Measurements from ENCODE around the gene KBTBD8. TPM values are rescaled to one million over a fixed set of nuclear protein-coding genes. Genes with fewer than 3 reads are reported as not detected.

KBTBD8 gene
- total RNA-seq, 1 donor from 2014 or later: 1.5 TPM

- no peaks in the 10 kb centered on the region for H3K9me3 Mint-ChIP-seq
- H3K4me1 Mint-ChIP-seq: peaks cover 26% of the 10 kb centered on the region
- H3K27me3 Mint-ChIP-seq (ENCODE audit: low read depth): no peaks in the 10 kb centered on the region
Observed at GRCh38 chr3:67034371-67034770, 36.3 kb downstream of the KBTBD8 start.

GRCh38 chr3:67037615-67038014, 39.5 kb downstream of the KBTBD8 start:
- no peak for TF ChIP-seq CTCF (IDR thresholded peaks at IDR 0.05; ENCODE audit: unreplicated experiment)
- DNase-seq (ENCODE audit: low spot score in 2 of 2, unreplicated experiment in 2 of 2): no peak
- Mint-ChIP-seq H3K9me3 (no peaks in the 10 kb centered on the region), H3K4me1 (peaks cover 11% of the 10 kb centered on the region), H3K27ac (no peak overlapping the region), H3K36me3 (no peaks in the 10 kb centered on the region), H3K27me3 (ENCODE audit: low read depth) (no peaks in the 10 kb centered on the region), H3K4me3 (no peak overlapping the region)

More at GRCh38 chr3:67034371-67034770, 36.3 kb downstream of the KBTBD8 start:
- no peak for TF ChIP-seq CTCF (IDR thresholded peaks at IDR 0.05; ENCODE audit: unreplicated experiment)
- no peak overlapping the region for H3K4me3 Mint-ChIP-seq
- no peaks in the 10 kb centered on the region for H3K36me3 Mint-ChIP-seq
- DNase-seq (ENCODE audit: low spot score in 2 of 2, unreplicated experiment in 2 of 2): no peak
- H3K27ac Mint-ChIP-seq: no peak overlapping the region

GRCh38 chr3:67044295-67044694, 46.2 kb downstream of the KBTBD8 start:
- no peak for TF ChIP-seq CTCF (IDR thresholded peaks at IDR 0.05; ENCODE audit: unreplicated experiment)
- Mint-ChIP-seq H3K27ac (no peak overlapping the region), H3K9me3 (no peaks in the 10 kb centered on the region), H3K27me3 (ENCODE audit: low read depth) (no peaks in the 10 kb centered on the region), H3K36me3 (peaks cover 4% of the 10 kb centered on the region), H3K4me1 (peaks cover 21% of the 10 kb centered on the region), H3K4me3 (no peak overlapping the region)
- no peak for DNase-seq (ENCODE audit: low spot score in 2 of 2, unreplicated experiment in 2 of 2)

GRCh38 chr3:67044955-67045354, 46.8 kb downstream of the KBTBD8 start:
- H3K36me3 Mint-ChIP-seq: peaks cover 4% of the 10 kb centered on the region
- no peak for DNase-seq (ENCODE audit: low spot score in 2 of 2, unreplicated experiment in 2 of 2)
- H3K4me3 Mint-ChIP-seq: no peak overlapping the region
- peaks cover 21% of the 10 kb centered on the region for H3K4me1 Mint-ChIP-seq
- H3K27ac Mint-ChIP-seq: peak overlapping the region; percentile 13
- H3K27me3 Mint-ChIP-seq (ENCODE audit: low read depth): no peaks in the 10 kb centered on the region
- H3K9me3 Mint-ChIP-seq: peaks cover 3% of the 10 kb centered on the region
- TF ChIP-seq CTCF (IDR thresholded peaks at IDR 0.05; ENCODE audit: unreplicated experiment): no peak

- no peak overlapping the region for H3K27ac Mint-ChIP-seq
- H3K4me3 Mint-ChIP-seq: no peak overlapping the region
- DNase-seq (ENCODE audit: low spot score in 2 of 2, unreplicated experiment in 2 of 2): no peak
- peaks cover 4% of the 10 kb centered on the region for H3K36me3 Mint-ChIP-seq
- H3K4me1 Mint-ChIP-seq: peaks cover 21% of the 10 kb centered on the region
- no peaks in the 10 kb centered on the region for H3K27me3 Mint-ChIP-seq (ENCODE audit: low read depth)
- no peak for TF ChIP-seq CTCF (IDR thresholded peaks at IDR 0.05; ENCODE audit: unreplicated experiment)
- peaks cover 10% of the 10 kb centered on the region for H3K9me3 Mint-ChIP-seq
Observed at GRCh38 chr3:67045711-67046465, 47.8 kb downstream of the KBTBD8 start.
